ENCODE measurements around the gene FZD8. TPM values are rescaled to one million over a fixed set of nuclear protein-coding genes. Genes with fewer than 3 reads are reported as not detected.
A peak's percentile ranks its signal among the peaks of the same experiment; 100 is the strongest.

FZD8 gene
- total RNA-seq, 4 donors from 2014 or later = 3.0 to 9.3 (median 4.1) TPM

GRCh38 chr10:35606430-35606829 lies 35.7 kb downstream of the FZD8 start:
- TF ChIP-seq POLR2A (IDR thresholded peaks at IDR 0.05) = no peak
- TF ChIP-seq, protein P1, sequence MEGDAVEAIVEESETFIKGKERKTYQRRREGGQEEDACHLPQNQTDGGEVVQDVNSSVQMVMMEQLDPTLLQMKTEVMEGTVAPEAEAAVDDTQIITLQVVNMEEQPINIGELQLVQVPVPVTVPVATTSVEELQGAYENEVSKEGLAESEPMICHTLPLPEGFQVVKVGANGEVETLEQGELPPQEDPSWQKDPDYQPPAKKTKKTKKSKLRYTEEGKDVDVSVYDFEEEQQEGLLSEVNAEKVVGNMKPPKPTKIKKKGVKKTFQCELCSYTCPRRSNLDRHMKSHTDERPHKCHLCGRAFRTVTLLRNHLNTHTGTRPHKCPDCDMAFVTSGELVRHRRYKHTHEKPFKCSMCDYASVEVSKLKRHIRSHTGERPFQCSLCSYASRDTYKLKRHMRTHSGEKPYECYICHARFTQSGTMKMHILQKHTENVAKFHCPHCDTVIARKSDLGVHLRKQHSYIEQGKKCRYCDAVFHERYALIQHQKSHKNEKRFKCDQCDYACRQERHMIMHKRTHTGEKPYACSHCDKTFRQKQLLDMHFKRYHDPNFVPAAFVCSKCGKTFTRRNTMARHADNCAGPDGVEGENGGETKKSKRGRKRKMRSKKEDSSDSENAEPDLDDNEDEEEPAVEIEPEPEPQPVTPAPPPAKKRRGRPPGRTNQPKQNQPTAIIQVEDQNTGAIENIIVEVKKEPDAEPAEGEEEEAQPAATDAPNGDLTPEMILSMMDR (IDR thresholded peaks at IDR 0.05 in 4 of 5, conservative IDR thresholded peaks at IDR 0.05 in 1 of 5) = no peak
- in situ Hi-C loops (cut with MboI; ENCODE audit: low sequenced_read_pairs in 4 of 4) = no loop called here
- H3K36me3 ChIP-seq = no peaks in the 10 kb centered on the region
- H3K27me3 ChIP-seq = peaks cover 26 to 43% (median 27%) of the 10 kb centered on the region in 3 donors
- ATAC-seq (no peak), DNase-seq (no peak)
- H3K9me3 ChIP-seq = no peaks in the 10 kb centered on the region
- H3K4me1 ChIP-seq = peaks cover 0 to 8% of the 10 kb centered on the region in 2 donors
- H3K27ac ChIP-seq = no peak overlapping the region
- no peak overlapping the region for H3K4me3 ChIP-seq
- intact Hi-C loops (cut with DNase I; ENCODE audit: low total_unique reads) = no loop called here

DNA sequence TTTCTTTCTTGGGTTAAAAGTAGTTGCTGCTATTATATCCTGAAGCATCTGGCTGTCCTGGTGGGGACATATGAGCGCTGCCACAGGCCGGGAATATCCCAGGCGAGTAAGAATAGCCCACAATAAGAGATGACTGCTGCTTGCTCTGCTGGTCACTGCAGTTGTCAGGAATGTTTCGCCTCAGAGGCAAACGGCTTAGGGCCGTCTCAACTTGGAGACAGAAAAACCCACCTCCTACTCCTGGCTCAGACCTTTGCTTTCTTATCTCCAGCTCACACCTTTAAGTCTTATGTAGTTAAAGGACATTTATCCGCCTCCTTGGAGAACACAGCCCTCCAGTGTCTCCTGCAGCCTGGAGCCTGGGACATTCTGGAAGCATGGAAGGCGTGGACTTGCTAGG lies 36.9 kb downstream of the FZD8 start, which contains the start of gene GJD4:
TSS of gene GJD4 (plus strand) at position 151 of the 400 bp plus-strand sequence. CDS start at position 378, 227 bp downstream.
- H3K27ac ChIP-seq = no peak within 1 kb of the TSS
- H3K27me3 ChIP-seq = peaks cover 25 to 41% (median 27%) of the 10 kb centered on the region in 3 donors
- in situ Hi-C loops (cut with MboI; ENCODE audit: low sequenced_read_pairs in 4 of 4) = no loop called here
- intact Hi-C loops (cut with DNase I; ENCODE audit: low total_unique reads) = no loop called here
- TF ChIP-seq POLR2A (IDR thresholded peaks at IDR 0.05) = no peak
- TF ChIP-seq, protein P1 (IDR thresholded peaks at IDR 0.05 in 4 of 5, conservative IDR thresholded peaks at IDR 0.05 in 1 of 5) = no peak
- no peak within 1 kb of the TSS for H3K4me3 ChIP-seq
- H3K36me3 ChIP-seq = no peaks in the 10 kb centered on the region
- peaks cover 0 to 8% of the 10 kb centered on the region in 2 donors for H3K4me1 ChIP-seq
- ATAC-seq = no peak
- H3K9me3 ChIP-seq = no peaks in the 10 kb centered on the region
- no peak for DNase-seq

GRCh38 chr10:35600193-35600592 lies 41.9 kb downstream of the FZD8 start:
- TF ChIP-seq POLR2A (IDR thresholded peaks at IDR 0.05) = no peak
- TF ChIP-seq, protein P1 (IDR thresholded peaks at IDR 0.05 in 4 of 5, conservative IDR thresholded peaks at IDR 0.05 in 1 of 5) = no peak
- in situ Hi-C loops (cut with MboI; ENCODE audit: low sequenced_read_pairs in 4 of 4) = no loop called here
- intact Hi-C loops (cut with DNase I; ENCODE audit: low total_unique reads) = no loop called here

GRCh38 chr10:35598379-35598778 lies 43.7 kb downstream of the FZD8 start:
- intact Hi-C loops (cut with DNase I; ENCODE audit: low total_unique reads) = loop anchor here (10.0 kb wide), 1 partner anchor 354 kb away; no protein-coding TSS in a partner anchor
- no peaks in the 10 kb centered on the region for H3K4me1 ChIP-seq
- H3K9me3 ChIP-seq = no peaks in the 10 kb centered on the region
- TF ChIP-seq POLR2A (IDR thresholded peaks at IDR 0.05) = no peak
- TF ChIP-seq, protein P1 (IDR thresholded peaks at IDR 0.05 in 4 of 5, conservative IDR thresholded peaks at IDR 0.05 in 1 of 5) = peak in 3 of 5 experiments; percentile 14 to 35 (median 26)
- H3K27me3 ChIP-seq = peaks cover 0 to 9% (median 7%) of the 10 kb centered on the region in 3 donors
- DNase-seq (no peak), ATAC-seq (no peak)
- no peak overlapping the region for H3K4me3 ChIP-seq
- H3K36me3 ChIP-seq = no peaks in the 10 kb centered on the region
- in situ Hi-C loops (cut with MboI; ENCODE audit: low sequenced_read_pairs in 4 of 4) = loop anchor here in 1 of 4 donors (25.0 kb wide), 1 partner anchor 361 kb away; no protein-coding TSS in a partner anchor
- H3K27ac ChIP-seq = no peak overlapping the region

More at GRCh38 chr10:35600193-35600592, 41.9 kb downstream of the FZD8 start:
- Histone ChIP-seq H3K4me3 (no peak overlapping the region), H3K4me1 (no peaks in the 10 kb centered on the region), H3K36me3 (no peaks in the 10 kb centered on the region), H3K27ac (no peak overlapping the region), H3K27me3 (peaks cover 1 to 12% (median 8%) of the 10 kb centered on the region in 3 donors), H3K9me3 (no peaks in the 10 kb centered on the region)
- ATAC-seq = no peak
- no peak for DNase-seq
